HepG2 (cell line): Measurements from ENCODE around the gene HAPLN1. TPM values are rescaled to one million over a fixed set of nuclear protein-coding genes. Genes with fewer than 3 reads are reported as not detected.

ENCODE experiments used
- ATAC-seq: fragments of 200-7000 bp; cut with Tn5 transposase; 3 replicates; pipeline ENCODE4 v1.9.1; 2020; ENCODE audit warnings: mild to moderate bottlenecking, moderate library complexity
- BruUV-seq: library from RNA; stranded (reverse); fragments of 400-500 nt; replicated peaks from 2 replicates; lab custom pipeline; 2021; lab: Mats Ljungman, UMichigan
- CTCF ChIA-PET: fragments of 300-600 bp; formaldehyde crosslinking; extraction: SDS; loops from one replicate; lab custom pipeline; 2021; ENCODE audit warnings: low total read pairs, inconsistent platforms, low intra/inter-chr PET ratio; lab: Yijun Ruan, JAX
- POLR2A ChIA-PET: fragments of 350-600 bp; sonication (Branson Sonifier 250); formaldehyde crosslinking; loops from one replicate; lab custom pipeline; 2020; ENCODE audit warnings: antibody characterized with exemption, inconsistent platforms; lab: Yijun Ruan, JAX
- DNase-seq: peaks from one replicate; pipeline ENCODE4 v3.0.0-alpha.2; 2015; ENCODE audit warnings: low spot score
- FAIRE-seq: peaks from 3 replicates; lab custom pipeline; 2011; peaks lifted over from hg19 to GRCh38; lab: Jason Lieb, UNC
- H2AFZ ChIP-seq: one replicate; pipeline ENCODE4 v1.6.1; 2011; ENCODE audit warnings: low read length, inconsistent platforms
- H3K27ac ChIP-seq: fragments of 300-600 bp; 3 replicates; pipeline ENCODE4 v1.8.0; 2011; ENCODE audit warnings: mixed run types, mild to moderate bottlenecking, mixed read lengths, low read length, inconsistent platforms; ENCODE audit not compliant: insufficient read depth; ENCODE audit errors: extremely low read length
- H3K27me3 ChIP-seq, 2 experiments: fragments of 200-600 bp in 1 of 2; 2 replicates in 1 of 2; 3 replicates in 1 of 2; pipeline versions ENCODE4 v1.6.0 to v1.8.0; 2011; ENCODE audit warnings: low read length in 2 of 2, mild to moderate bottlenecking in 2 of 2, moderate library complexity in 2 of 2, inconsistent platforms in 1 of 2; ENCODE audit not compliant: insufficient read depth in 2 of 2, control insufficient read depth in 1 of 2
- H3K36me3 ChIP-seq, 2 experiments: fragments of 200-600 bp in 1 of 2; replicated peaks in 1 of 2; 2 replicates in 1 of 2; 3 replicates in 1 of 2; pipeline versions ENCODE4 v1.5.1 to v1.8.0; 2011; ENCODE audit warnings: low read length in 2 of 2, inconsistent platforms in 1 of 2; ENCODE audit not compliant: insufficient read depth in 2 of 2, control insufficient read depth in 1 of 2
- H3K4me1 ChIP-seq: 2 replicates; pipeline ENCODE4 v1.5.1; 2012; ENCODE audit warnings: low read length, inconsistent platforms; ENCODE audit not compliant: insufficient read depth
- H3K4me2 ChIP-seq: 2 replicates; pipeline ENCODE4 v1.6.0; 2011; ENCODE audit warnings: low read depth, low read length, inconsistent platforms
- H3K4me3 ChIP-seq, 3 experiments: fragments of 200-600 bp in 1 of 3; sonication (generic), shearing (Covaris generic) in 1 of 3; replicated peaks in 1 of 3; 2 replicates each; pipeline ENCODE4 v1.5.1; 2011 to 2016; ENCODE audit warnings: low read length in 3 of 3, inconsistent platforms in 2 of 3, low read depth in 2 of 3, mild to moderate bottlenecking in 2 of 3, control low read depth in 1 of 3, mixed read lengths in 1 of 3; ENCODE audit not compliant: insufficient read depth in 1 of 3
- H3K79me2 ChIP-seq: one replicate; pipeline ENCODE4 v1.6.1; 2011; ENCODE audit warnings: low read length, inconsistent platforms; ENCODE audit not compliant: insufficient read depth
- H3K9ac ChIP-seq: 2 replicates; pipeline ENCODE4 v1.6.0; 2011; ENCODE audit warnings: mild to moderate bottlenecking, low read depth, low read length, inconsistent platforms; ENCODE audit not compliant: insufficient read depth
- H3K9me3 ChIP-seq: 2 replicates; pipeline ENCODE4 v1.5.1; 2012; ENCODE audit warnings: mild to moderate bottlenecking, low read length
- H4K20me1 ChIP-seq: 2 replicates; pipeline ENCODE4 v1.6.0; 2011; ENCODE audit warnings: inconsistent platforms, mild to moderate bottlenecking, low read length, moderate library complexity; ENCODE audit not compliant: insufficient read depth
- NR2F2 ChIP-seq: IDR thresholded peaks from 2 replicates; pipeline ENCODE4 v1.6.1; 2012; ENCODE audit warnings: low read depth, inconsistent platforms, borderline replicate concordance
- PAWR ChIP-seq: sonication (generic); formaldehyde crosslinking; IDR thresholded peaks from 2 replicates; pipeline ENCODE4 v1.4.0; 2020; ENCODE audit warnings: missing genetic modification reagents, mild to moderate bottlenecking, borderline replicate concordance
- SMC3 ChIP-seq: IDR thresholded peaks from 2 replicates; pipeline ENCODE4 v1.6.1; 2011; ENCODE audit warnings: low read length, improper control_type of control experiment
- STAG1 ChIP-seq: sonication (generic); formaldehyde crosslinking; IDR thresholded peaks from 2 replicates; pipeline ENCODE4 v1.4.0; 2020; ENCODE audit warnings: missing genetic modification reagents
- ZNF124 ChIP-seq: sonication (generic); formaldehyde crosslinking; IDR thresholded peaks from 2 replicates; pipeline ENCODE4 v1.4.0; 2020; ENCODE audit warnings: missing genetic modification reagents
- ZNF138 ChIP-seq: sonication (generic); formaldehyde crosslinking; IDR thresholded peaks from 2 replicates; pipeline ENCODE4 v1.5.0; 2020; ENCODE audit warnings: mild to moderate bottlenecking, low read depth, missing genetic modification reagents
- ZNF17 ChIP-seq: sonication (generic); formaldehyde crosslinking; IDR thresholded peaks from 2 replicates; pipeline ENCODE4 v1.5.0; 2020; ENCODE audit warnings: mild to moderate bottlenecking, missing genetic modification reagents
- ZNF530 ChIP-seq: sonication (generic); formaldehyde crosslinking; IDR thresholded peaks from 2 replicates; pipeline ENCODE4 v1.5.0; 2020; ENCODE audit warnings: low read depth, mild to moderate bottlenecking, missing genetic modification reagents
- ZNF878 ChIP-seq: sonication (generic); formaldehyde crosslinking; IDR thresholded peaks from 2 replicates; pipeline ENCODE4 v1.8.1; 2023; ENCODE audit warnings: mild to moderate bottlenecking, missing genetic modification reagents, moderate library complexity
- ZUFSP ChIP-seq: sonication (generic); formaldehyde crosslinking; IDR thresholded peaks from 2 replicates; pipeline ENCODE4 v1.9.0; 2021; ENCODE audit warnings: missing genetic modification reagents, mild to moderate bottlenecking, borderline replicate concordance
- WGBS: methylation state at CpG from one replicate; pipeline ENCODE4 v1.1.6; 2017; ENCODE audit warnings: low lambda C conversion rate; 5-methylcytosine and 5-hydroxymethylcytosine counted together
- in situ Hi-C: cut with HindIII; loops from 2 replicates; pipeline ENCODE4 v1.10.0; 2017; ENCODE audit warnings: low pct_unique_long_range_greater_than_20kb; ENCODE audit not compliant: extremely low pct_ligation_motif_present
- intact Hi-C: fragments of 100-400 bp; cut with micrococcal nuclease; formaldehyde crosslinking; loops from one replicate; pipeline ENCODE4 v1.10.0; 2022; ENCODE audit not compliant: unreplicated experiment
- polyA plus RNA-seq, 8 experiments: library from polyadenylated mRNA; depleted of rRNA in 3 of 8; stranded (reverse) in 7 of 8; unstranded in 1 of 8; fragments of >200 nt; fragmentation: Illumina TruSeq in 4 of 8; extraction: Trizol in 4 of 8; gene quantifications; 2 replicates each; pipeline versions ENCODE4 v1.2.1 to v1.2.3, GENCODE V29; 2011 to 2016; ENCODE audit warnings: low read depth in 4 of 8, missing spikeins in 1 of 8, mixed read lengths in 1 of 8; ENCODE audit not compliant: insufficient read depth in 1 of 8
- total RNA-seq, 5 experiments: library from RNA; depleted of rRNA; stranded (reverse); fragments of >200 nt; fragmentation: Illumina TruSeq; extraction: Trizol; gene quantifications; 2 replicates each; pipeline ENCODE4 v1.2.3, GENCODE V29; 2016; ENCODE audit warnings: low read depth in 1 of 5
- TF ChIP-seq, protein P1 (sequence below): sonication (generic); formaldehyde crosslinking; IDR thresholded peaks from 2 replicates; pipeline ENCODE4 v1.4.0; 2020; ENCODE audit warnings: missing genetic modification reagents
- TF ChIP-seq, protein P2 (sequence below): sonication (generic); formaldehyde crosslinking; IDR thresholded peaks from 2 replicates; pipeline ENCODE4 v1.5.0; 2020; ENCODE audit warnings: mild to moderate bottlenecking, missing genetic modification reagents, moderate library complexity
- TF ChIP-seq, protein P3 (sequence below): sonication (generic); formaldehyde crosslinking; IDR thresholded peaks from 2 replicates; pipeline ENCODE4 v1.5.1; 2020; ENCODE audit warnings: missing genetic modification reagents, mild to moderate bottlenecking, borderline replicate concordance

The HAPLN1 gene
- total and polyA plus RNA-seq, 2 of the 13 experiments (the other 11 are each of a cell fraction or from before 2014, with no cell fraction given): not detected

DNA sequence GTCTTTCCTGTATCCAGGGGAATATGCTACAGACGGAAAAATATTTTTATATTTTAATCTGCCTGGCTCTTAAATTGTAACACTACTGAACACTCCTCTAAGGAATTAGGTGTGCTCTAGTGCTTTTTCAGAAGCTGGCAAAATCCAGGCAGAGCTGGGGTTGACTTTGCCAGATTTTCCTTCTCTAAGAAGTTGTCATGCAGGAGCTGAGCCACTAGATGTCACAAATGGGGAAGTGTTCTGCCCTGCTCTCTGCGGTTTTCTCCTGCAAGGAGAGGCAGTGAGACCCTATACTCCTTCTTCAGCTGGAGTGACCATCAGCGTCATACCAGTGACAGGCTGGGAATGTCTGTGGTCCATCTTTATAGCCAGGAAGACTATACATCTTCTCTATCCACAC is 112.5 kb downstream of the HAPLN1 start:
- in situ Hi-C loops: no loop called here
- Histone ChIP-seq H3K4me3 (no peak overlapping the region), H3K9me3 (peaks cover 9% of the 10 kb centered on the region; the same call in 1 of the 2 replicates), H3K79me2 (no peaks in the 10 kb centered on the region), H3K27me3 (no peaks in the 10 kb centered on the region), H3K36me3 (no peaks in the 10 kb centered on the region), H3K4me1 (no peaks in the 10 kb centered on the region), H4K20me1 (no peaks in the 10 kb centered on the region), H3K9ac (no peak overlapping the region), H3K4me2 (no peak overlapping the region), H2AFZ (no peak overlapping the region), H3K27ac (no peak overlapping the region)
- FAIRE-seq (peak; percentile 76), ATAC-seq (peak; percentile 88), DNase-seq (peak; percentile 15)
- TF ChIP-seq SMC3 (peak; percentile 19; the same call in 1 of the 2 replicates), ZNF124 (no peak), STAG1 (CRISPR knock-in tag) (peak; percentile 26)
- TF ChIP-seq, protein P1, sequence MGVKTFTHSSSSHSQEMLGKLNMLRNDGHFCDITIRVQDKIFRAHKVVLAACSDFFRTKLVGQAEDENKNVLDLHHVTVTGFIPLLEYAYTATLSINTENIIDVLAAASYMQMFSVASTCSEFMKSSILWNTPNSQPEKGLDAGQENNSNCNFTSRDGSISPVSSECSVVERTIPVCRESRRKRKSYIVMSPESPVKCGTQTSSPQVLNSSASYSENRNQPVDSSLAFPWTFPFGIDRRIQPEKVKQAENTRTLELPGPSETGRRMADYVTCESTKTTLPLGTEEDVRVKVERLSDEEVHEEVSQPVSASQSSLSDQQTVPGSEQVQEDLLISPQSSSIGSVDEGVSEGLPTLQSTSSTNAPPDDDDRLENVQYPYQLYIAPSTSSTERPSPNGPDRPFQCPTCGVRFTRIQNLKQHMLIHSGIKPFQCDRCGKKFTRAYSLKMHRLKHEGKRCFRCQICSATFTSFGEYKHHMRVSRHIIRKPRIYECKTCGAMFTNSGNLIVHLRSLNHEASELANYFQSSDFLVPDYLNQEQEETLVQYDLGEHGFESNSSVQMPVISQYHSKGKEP (CRISPR knock-in tag): no peak
- TF ChIP-seq, protein P2, sequence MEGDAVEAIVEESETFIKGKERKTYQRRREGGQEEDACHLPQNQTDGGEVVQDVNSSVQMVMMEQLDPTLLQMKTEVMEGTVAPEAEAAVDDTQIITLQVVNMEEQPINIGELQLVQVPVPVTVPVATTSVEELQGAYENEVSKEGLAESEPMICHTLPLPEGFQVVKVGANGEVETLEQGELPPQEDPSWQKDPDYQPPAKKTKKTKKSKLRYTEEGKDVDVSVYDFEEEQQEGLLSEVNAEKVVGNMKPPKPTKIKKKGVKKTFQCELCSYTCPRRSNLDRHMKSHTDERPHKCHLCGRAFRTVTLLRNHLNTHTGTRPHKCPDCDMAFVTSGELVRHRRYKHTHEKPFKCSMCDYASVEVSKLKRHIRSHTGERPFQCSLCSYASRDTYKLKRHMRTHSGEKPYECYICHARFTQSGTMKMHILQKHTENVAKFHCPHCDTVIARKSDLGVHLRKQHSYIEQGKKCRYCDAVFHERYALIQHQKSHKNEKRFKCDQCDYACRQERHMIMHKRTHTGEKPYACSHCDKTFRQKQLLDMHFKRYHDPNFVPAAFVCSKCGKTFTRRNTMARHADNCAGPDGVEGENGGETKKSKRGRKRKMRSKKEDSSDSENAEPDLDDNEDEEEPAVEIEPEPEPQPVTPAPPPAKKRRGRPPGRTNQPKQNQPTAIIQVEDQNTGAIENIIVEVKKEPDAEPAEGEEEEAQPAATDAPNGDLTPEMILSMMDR: peak; percentile 48
- WGBS: 0% methylated on average over 3 of the region's 3 CpGs
- ChIA-PET POLR2A (no interaction called here), CTCF (no interaction called here)
- intact Hi-C loops: no loop called here
- no TSS peak for BruUV-seq

DNA sequence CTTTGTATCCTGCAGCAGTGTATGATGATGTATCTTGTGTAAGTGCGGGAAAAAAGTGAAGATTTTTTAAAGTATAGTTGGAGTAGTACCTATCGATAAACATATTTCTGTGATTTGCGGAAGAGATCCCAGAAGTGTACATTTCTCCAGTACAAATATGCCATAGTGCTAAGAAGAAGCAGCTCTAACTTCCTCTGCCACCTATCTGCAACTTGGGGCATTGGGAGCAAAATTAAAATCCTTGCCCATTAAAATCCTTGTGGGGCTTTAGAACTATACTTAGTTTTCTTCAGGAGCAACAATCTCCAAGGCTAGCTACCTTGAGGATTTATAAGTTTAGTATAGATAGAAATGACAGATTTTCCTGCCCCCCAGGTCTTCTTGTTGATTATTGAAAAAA is 125.4 kb downstream of the HAPLN1 start:
- BruUV-seq: no TSS peak
- DNase-seq (no peak), ATAC-seq (no peak), FAIRE-seq (no peak)
- ChIA-PET POLR2A (no interaction called here), CTCF (no interaction called here)
- Histone ChIP-seq H3K4me1 (no peaks in the 10 kb centered on the region), H3K4me2 (no peak overlapping the region), H3K27me3 (peaks cover 0 to 5% of the 10 kb centered on the region in 2 experiments; a peak in 2 of 5 replicates), H3K79me2 (no peaks in the 10 kb centered on the region), H3K9ac (no peak overlapping the region), H3K4me3 (no peak overlapping the region), H3K27ac (no peak overlapping the region), H3K36me3 (no peaks in the 10 kb centered on the region), H3K9me3 (no peaks in the 10 kb centered on the region), H4K20me1 (no peaks in the 10 kb centered on the region), H2AFZ (no peak overlapping the region)
- WGBS: 36% methylated on average over 3 of the region's 3 CpGs
- in situ Hi-C loops: no loop called here
- intact Hi-C loops: loop anchor here (1.0 kb wide), 1 partner anchor 47 kb away; no protein-coding TSS in a partner anchor
- TF ChIP-seq, protein P3, sequence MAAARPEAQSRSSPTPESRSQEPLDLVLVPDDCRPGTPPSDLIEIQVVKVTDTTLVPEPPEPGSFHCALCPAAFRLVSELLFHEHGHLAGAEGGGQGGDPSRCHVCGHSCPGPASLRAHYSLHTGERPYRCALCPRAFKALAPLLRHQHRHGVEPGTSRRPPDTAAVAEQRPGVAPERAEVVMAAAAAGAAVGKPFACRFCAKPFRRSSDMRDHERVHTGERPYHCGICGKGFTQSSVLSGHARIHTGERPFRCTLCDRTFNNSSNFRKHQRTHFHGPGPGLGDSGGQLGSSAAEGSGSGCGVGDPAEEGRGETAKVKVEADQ (CRISPR knock-in tag): no peak
- TF ChIP-seq ZNF530 (CRISPR knock-in tag) (no peak), ZNF17 (CRISPR knock-in tag) (no peak), ZNF138 (CRISPR knock-in tag) (no peak), ZUFSP (CRISPR knock-in tag) (no peak), NR2F2 (no peak), ZNF878 (CRISPR knock-in tag) (no peak), PAWR (CRISPR knock-in tag) (no peak)
